Testis (tissue), 2 donors: ENCODE results near the gene VOPP1.

Experiments
- POLR2A ChIP-seq: fragments of 450-650 bp; IDR thresholded peaks from one replicate; pipeline ENCODE4 v1.6.1; 2017; ENCODE audit warnings: antibody characterized with exemption, mild to moderate bottlenecking, moderate library complexity
- TF ChIP-seq, protein P1 (sequence below), 3 experiments: fragments of 450-650 bp in 2 of 3; fragments of 200-600 bp in 1 of 3; sonication (generic) in 1 of 3; IDR thresholded peaks; one replicate each; pipeline ENCODE4 v1.5.1; 2016 to 2019; ENCODE audit warnings: antibody characterized with exemption in 3 of 3, mild to moderate bottlenecking in 2 of 3, moderate library complexity in 1 of 3

GRCh38 chr7:55595511-55595910, 23.2 kb upstream of the VOPP1 start:
- TF ChIP-seq, protein P1, sequence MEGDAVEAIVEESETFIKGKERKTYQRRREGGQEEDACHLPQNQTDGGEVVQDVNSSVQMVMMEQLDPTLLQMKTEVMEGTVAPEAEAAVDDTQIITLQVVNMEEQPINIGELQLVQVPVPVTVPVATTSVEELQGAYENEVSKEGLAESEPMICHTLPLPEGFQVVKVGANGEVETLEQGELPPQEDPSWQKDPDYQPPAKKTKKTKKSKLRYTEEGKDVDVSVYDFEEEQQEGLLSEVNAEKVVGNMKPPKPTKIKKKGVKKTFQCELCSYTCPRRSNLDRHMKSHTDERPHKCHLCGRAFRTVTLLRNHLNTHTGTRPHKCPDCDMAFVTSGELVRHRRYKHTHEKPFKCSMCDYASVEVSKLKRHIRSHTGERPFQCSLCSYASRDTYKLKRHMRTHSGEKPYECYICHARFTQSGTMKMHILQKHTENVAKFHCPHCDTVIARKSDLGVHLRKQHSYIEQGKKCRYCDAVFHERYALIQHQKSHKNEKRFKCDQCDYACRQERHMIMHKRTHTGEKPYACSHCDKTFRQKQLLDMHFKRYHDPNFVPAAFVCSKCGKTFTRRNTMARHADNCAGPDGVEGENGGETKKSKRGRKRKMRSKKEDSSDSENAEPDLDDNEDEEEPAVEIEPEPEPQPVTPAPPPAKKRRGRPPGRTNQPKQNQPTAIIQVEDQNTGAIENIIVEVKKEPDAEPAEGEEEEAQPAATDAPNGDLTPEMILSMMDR (IDR thresholded peaks at IDR 0.05), result no peak
- TF ChIP-seq POLR2A, result no peak
